Lower lobe of right lung (tissue), 2 donors: ENCODE results near the gene KAT6B. TPM values are rescaled to one million over a fixed set of nuclear protein-coding genes. Genes with fewer than 3 reads are reported as not detected.
"Not testable (repeated sequence)": the region's sequence is repeated elsewhere in the genome, so short reads cannot be mapped to it uniquely, and the experiment has no call there.

Experiments used
- ATAC-seq, 2 donors: fragments of 200-7000 bp; cut with Tn5 transposase; one replicate each; pipeline ENCODE4 v1.9.1; 2020 to 2022; ENCODE audit warnings: mild to moderate bottlenecking in 2 of 2, moderate library complexity in 2 of 2
- DNase-seq: peaks from one replicate; pipeline ENCODE4 v3.0.0-alpha.2; 2020
- H3K27ac ChIP-seq: fragments of 200-600 bp; one replicate; pipeline ENCODE4 v1.8.0; 2022
- H3K27me3 ChIP-seq: fragments of 200-600 bp; one replicate; pipeline ENCODE4 v1.8.0; 2022; ENCODE audit warnings: low read depth
- H3K36me3 ChIP-seq: fragments of 200-600 bp; one replicate; pipeline ENCODE4 v1.8.0; 2022; ENCODE audit warnings: mild to moderate bottlenecking
- H3K4me1 ChIP-seq: fragments of 200-600 bp; one replicate; pipeline ENCODE4 v1.8.0; 2022
- H3K4me3 ChIP-seq: fragments of 200-600 bp; one replicate; pipeline ENCODE4 v1.8.0; 2022; ENCODE audit warnings: mild to moderate bottlenecking
- H3K9me3 ChIP-seq: fragments of 200-600 bp; one replicate; pipeline ENCODE4 v1.8.0; 2022
- intact Hi-C: fragments of 100-400 bp; cut with DNase I; formaldehyde crosslinking; loops from one replicate; pipeline ENCODE4 v1.11.0; 2022
- total RNA-seq: library from RNA; stranded (reverse); fragmentation: NEBNext Ultra II Directional; extraction: Animal tissue kit (Norgen Biotek cat#: 25700); gene quantifications from one replicate; pipeline ENCODE4 v1.2.1, GENCODE V29; 2021
- TF ChIP-seq, protein P1 (sequence below): fragments of 200-600 bp; IDR thresholded peaks from one replicate; pipeline ENCODE4 v1.8.0; 2022; ENCODE audit warnings: antibody characterized with exemption, mild to moderate bottlenecking
- donor health status: DM: no; HTN: yes; CAD: no; lungs with severe emphysema.

The KAT6B gene
- total RNA-seq, 1 donor from 2014 or later = 46.3 TPM

DNA sequence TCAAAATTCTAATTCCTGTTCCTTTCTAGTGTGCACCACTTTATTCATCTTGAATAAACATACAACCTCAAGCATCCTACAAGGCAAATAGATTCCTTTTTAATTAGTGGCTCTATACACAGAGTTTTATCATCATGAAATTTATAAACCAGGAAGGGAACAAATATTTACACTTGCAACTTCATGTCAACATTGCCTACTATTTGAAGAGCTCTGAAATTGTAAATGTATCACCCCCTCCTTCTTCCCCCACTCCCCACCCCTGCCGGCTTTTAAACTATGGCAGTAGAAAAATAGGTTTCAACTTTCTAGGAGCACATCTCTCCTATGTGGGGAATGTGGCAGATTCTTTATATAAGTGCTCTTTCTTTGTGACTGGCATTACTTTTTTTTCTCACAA, 49.6 kb downstream of the KAT6B start:
- Histone ChIP-seq H3K27ac (no peak overlapping the region), H3K4me3 (no peak overlapping the region), H3K36me3 (no peaks in the 10 kb centered on the region), H3K4me1 (peaks cover 27% of the 10 kb centered on the region), H3K9me3 (no peaks in the 10 kb centered on the region), H3K27me3 (no peaks in the 10 kb centered on the region)
- TF ChIP-seq, protein P1, sequence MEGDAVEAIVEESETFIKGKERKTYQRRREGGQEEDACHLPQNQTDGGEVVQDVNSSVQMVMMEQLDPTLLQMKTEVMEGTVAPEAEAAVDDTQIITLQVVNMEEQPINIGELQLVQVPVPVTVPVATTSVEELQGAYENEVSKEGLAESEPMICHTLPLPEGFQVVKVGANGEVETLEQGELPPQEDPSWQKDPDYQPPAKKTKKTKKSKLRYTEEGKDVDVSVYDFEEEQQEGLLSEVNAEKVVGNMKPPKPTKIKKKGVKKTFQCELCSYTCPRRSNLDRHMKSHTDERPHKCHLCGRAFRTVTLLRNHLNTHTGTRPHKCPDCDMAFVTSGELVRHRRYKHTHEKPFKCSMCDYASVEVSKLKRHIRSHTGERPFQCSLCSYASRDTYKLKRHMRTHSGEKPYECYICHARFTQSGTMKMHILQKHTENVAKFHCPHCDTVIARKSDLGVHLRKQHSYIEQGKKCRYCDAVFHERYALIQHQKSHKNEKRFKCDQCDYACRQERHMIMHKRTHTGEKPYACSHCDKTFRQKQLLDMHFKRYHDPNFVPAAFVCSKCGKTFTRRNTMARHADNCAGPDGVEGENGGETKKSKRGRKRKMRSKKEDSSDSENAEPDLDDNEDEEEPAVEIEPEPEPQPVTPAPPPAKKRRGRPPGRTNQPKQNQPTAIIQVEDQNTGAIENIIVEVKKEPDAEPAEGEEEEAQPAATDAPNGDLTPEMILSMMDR = no peak
- intact Hi-C loops = no loop called here
- ATAC-seq (peak in 1 of 2 donors; percentile 87), DNase-seq (no peak)

DNA sequence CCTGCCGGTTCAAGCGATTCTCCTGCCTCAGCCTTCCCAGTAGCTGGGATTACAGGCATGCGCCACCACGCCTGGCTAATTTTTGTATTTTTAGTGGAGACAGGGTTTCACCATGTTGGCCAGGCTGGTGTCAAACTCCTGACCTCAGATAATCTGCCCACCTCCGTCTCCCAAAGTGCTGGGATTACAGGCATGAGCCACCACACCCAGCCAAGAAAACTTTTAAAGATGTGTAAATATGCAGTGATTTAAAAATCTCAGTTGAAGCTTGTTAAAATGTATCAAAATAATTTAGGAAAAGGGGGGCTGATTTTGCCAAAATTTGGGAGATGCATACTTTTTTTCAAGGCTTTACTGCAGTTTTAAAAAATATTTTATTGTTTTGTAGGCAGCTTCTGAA, 50.7 kb downstream of the KAT6B start:
- H3K27me3 ChIP-seq, H3K9me3 ChIP-seq, DNase-seq, H3K36me3 ChIP-seq, intact Hi-C loops, H3K27ac ChIP-seq, H3K4me3 ChIP-seq, ATAC-seq: not testable (repeated sequence)
- peaks cover 27% of the 10 kb centered on the region for H3K4me1 ChIP-seq

DNA sequence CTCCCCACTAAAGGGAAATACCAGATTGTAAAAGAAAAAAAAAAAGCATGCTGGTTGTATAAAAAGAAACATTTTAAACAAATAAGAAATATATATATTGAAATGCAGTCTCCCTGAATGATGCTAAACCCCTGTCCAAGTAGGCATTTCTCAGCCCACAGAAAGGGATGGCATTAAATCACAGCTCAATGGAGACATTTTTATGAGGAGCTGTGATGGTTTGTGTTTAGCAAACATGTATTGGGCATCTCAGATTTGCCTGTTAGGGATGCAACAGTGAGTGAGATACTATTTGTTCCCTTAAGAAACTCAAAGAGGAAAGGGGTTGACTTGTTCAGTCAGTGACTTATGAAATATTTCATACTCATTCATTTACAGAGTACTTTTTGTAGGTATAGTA, 51.5 kb downstream of the KAT6B start:
- no peak overlapping the region for H3K4me3 ChIP-seq
- TF ChIP-seq, protein P1 = no peak
- H3K4me1 ChIP-seq = peaks cover 33% of the 10 kb centered on the region
- no peaks in the 10 kb centered on the region for H3K27me3 ChIP-seq
- no peaks in the 10 kb centered on the region for H3K9me3 ChIP-seq
- DNase-seq (no peak), ATAC-seq (no peak)
- intact Hi-C loops = no loop called here
- H3K36me3 ChIP-seq = no peaks in the 10 kb centered on the region
- H3K27ac ChIP-seq = no peak overlapping the region

DNA sequence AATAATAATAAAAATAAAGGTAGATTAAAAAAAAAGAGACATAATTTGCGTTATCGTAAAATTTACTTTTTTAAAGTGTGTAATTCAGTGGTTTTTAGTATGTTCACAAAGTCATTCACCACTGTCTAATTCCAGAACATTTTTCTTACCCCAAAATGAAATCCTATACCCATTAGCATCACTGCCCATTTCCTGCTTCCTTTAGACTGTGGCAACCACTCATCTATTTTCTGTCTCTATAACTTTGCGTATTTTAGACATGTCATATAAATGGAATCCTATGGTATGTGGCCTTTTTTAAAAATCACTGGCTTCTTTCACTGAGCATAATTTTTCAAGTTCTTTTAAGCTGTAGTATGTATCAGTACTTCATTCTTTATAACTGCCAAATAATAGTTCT, 53.6 kb downstream of the KAT6B start:
- Histone ChIP-seq H3K4me3 (no peak overlapping the region), H3K4me1 (peaks cover 47% of the 10 kb centered on the region), H3K36me3 (no peaks in the 10 kb centered on the region), H3K27me3 (no peaks in the 10 kb centered on the region), H3K9me3 (no peaks in the 10 kb centered on the region), H3K27ac (no peak overlapping the region)
- DNase-seq (no peak), ATAC-seq (no peak)
- TF ChIP-seq, protein P1 = no peak
- intact Hi-C loops = no loop called here

DNA sequence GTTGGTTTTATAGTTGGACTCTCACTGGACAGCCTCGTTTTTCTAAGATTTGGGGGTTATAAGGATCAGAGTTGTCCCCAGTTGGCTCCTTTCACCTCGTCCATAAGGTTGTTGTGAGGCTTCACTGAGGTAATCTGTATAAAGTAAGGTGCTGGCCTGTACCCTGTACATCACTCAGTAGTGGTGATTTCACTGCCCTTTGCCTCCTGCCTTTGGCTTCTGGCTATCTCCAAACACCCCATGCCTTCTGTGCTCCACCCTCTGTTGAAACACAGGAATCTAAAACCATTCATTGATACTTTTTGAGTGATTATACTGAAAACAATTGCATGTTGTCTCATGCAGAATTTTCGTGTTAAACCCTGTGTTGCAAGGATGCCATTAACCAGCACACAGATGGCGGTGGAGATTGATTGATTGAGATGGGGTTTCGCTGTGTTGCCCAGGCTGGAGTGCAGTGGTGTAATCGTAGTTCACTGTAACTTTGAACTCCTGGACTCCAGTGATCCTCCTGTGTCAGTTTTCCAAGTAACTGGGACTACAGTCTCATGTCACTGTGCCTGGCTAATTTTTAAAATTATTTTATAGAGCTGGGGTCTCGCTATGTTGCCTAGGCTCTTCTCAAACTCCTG, 55.0 kb downstream of the KAT6B start:
- H3K9me3 ChIP-seq = no peaks in the 10 kb centered on the region
- intact Hi-C loops = no loop called here
- no peak overlapping the region for H3K4me3 ChIP-seq
- DNase-seq (no peak), ATAC-seq (no peak)
- H3K36me3 ChIP-seq = no peaks in the 10 kb centered on the region
- H3K27ac ChIP-seq = no peak overlapping the region
- TF ChIP-seq, protein P1 = no peak
- no peaks in the 10 kb centered on the region for H3K27me3 ChIP-seq
- H3K4me1 ChIP-seq = peaks cover 35% of the 10 kb centered on the region

DNA sequence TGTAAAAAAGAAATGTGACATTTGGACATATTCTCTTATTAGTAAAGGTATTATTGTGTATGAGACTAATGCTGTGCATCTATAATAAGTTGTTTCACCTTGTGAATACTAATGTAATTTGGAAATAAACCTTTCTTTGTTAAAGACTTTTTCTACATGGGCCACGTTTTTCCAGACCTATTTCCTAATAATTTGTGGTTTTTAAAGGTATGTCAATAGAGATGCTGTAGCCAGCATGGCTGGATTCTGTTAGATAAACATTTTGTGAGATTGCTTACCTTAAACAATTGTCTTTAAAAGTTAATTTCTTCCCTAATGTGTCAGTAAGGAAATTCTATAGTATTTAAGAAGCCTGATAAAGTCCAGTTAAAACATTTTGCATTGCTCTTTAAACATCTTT, 56.0 kb downstream of the KAT6B start:
- Histone ChIP-seq H3K36me3 (no peaks in the 10 kb centered on the region), H3K4me1 (peaks cover 26% of the 10 kb centered on the region), H3K4me3 (no peak overlapping the region), H3K27ac (no peak overlapping the region), H3K27me3 (no peaks in the 10 kb centered on the region), H3K9me3 (no peaks in the 10 kb centered on the region)
- no peak for DNase-seq
- ATAC-seq = no peak
- intact Hi-C loops = no loop called here
- TF ChIP-seq, protein P1 = no peak
